Activated effector memory CD4-positive, alpha-beta T cell treated with Interleukin-2 at 50 U/mL for 16 hours (primary cell): ENCODE data around the gene NMRAL1.

Source experiments
- DNase-seq: peaks from one replicate; pipeline ENCODE4 v3.0.0-alpha.2; 2020

NMRAL1 gene

DNA sequence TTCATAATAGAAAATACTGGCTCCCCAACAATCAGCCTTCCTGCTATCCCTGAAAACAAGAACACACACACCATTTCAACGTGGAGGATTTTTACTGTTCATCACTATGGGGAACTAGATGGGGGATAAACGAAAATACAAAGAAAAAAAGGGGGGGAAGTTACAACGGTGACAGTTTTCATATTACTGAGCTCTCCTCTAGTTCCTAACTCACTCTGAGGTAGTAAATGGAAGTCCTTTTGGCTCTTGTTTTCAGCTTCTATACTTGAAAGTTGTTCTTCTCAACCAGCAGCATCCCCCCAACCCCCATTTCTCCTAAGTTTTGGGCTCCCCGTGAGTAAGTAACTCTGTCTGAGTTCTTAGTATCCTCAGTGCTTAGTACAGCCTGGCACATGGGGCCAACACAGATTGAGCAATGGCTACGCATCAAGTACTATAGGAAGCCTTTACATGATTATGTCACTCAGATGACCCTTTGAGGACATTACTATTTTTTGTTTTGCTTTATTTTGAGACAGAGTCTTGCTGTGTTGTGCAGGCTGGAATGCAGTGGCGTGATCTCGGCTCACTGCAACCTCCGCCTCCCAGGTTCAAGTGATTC, 53.8 kb downstream of the NMRAL1 start:
- DNase-seq, result no peak

DNA sequence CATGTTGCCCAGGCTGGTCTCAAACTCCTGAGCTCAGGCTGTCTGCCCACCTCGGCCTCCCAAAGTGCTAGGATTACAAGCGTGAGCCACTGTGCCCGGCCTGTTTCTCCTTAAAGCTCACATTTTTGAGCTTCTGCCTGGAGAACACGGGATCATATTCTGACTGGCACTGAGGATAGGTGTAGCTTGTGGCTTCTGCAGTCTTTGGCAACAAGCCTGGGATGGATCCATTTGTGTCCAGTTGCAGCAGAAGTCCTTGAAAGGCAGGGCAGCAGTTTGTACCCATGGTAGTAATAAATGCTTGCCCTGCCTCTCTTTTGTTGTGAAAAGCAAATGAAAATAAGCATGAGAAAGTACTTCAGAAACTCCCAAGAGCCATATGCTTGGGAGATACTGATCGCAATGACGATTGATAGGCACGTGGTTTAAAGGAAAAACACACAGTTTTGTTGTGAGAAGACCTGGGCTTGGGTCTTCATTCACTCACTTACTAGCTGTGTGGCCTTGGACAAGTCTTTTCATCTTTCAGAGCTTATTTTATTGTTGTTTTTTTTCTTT, 54.9 kb downstream of the NMRAL1 start:
- DNase-seq, result no peak

DNA sequence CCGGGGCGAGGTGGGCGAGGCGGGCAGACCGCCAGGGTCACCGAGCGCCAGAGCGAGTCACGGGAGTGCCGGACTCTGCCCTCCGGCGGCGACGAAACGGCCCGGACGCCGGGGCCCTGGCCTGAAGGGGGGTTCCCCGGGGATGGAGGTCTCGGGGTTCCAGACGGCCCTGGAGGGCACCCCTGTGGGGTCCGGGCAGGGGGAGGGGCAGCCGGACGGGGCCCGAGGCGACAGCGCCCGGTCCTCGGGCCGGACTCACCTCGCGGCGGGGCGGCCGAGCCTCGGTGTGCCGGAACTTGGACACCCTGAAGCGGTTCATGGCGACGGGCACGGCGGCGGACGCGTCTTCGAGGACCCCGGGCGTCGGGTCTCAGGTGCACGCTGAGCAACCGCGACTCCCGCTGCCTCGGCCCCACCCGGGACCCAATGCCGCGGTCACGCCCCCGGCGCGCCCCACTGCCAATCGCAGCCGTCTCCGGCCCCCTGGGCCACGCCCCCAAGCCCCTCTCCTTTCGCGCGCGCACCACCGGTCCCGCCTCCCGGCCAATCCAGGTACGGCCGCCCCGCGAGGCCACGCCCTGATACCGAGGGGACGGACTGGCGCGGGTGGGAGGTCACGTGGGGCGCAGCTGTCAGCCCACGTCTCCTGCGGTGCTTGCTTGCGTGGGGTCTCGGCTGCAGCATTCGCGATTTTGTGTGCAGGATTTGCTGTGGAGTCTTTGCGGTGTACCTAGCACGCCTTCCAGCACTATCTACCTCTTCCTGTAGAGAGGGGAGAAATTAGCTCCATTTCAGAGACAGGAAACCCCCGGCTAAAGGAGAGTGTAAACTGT, 58.0 kb downstream of the NMRAL1 start, which contains the start of gene CORO7:
Gene CORO7 (minus strand): TSS at position 397 of the 833 bp plus-strand sequence. CDS start 78 bp downstream, at position 319.
- DNase-seq, result peak; percentile 99

- peak; percentile 65 for DNase-seq
Measured at GRCh38 chr16:4415538-4416199, 58.8 kb downstream of the NMRAL1 start.

DNA sequence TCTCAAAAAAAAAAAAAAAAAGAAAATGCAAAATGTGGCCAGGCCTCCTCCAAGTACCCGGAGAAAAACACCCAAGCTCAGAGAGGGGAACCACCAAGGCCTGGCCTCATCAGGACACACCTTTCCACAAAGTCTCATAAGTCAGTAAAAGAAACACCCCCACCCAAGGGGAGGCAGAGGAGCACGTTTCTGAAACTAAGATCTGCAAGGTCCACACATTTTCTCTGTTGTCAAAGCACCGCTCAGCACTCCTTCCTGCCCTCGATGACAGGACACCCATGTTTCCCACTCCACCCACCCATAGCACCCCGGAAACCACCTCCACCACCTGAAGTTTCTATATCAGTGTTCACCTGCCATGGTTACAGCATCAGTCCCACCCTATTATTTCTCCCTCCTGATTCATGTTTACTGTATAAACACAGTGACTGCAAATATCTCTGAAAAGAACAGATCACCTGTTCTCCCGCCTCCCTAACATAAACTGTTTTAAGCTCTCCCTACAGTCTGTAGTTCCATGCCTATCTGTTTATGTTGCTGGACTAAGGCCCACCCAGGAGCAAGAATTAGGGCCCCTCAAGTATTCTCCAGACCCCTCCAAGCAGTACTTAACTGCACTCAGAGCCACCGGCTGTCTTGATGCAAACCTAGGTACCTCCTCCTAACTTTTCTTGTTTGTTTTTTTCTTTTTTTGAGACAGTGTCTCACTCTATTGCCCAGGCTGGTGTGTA, 60.1 kb downstream of the NMRAL1 start:
- peak; percentile 75 for DNase-seq

DNA sequence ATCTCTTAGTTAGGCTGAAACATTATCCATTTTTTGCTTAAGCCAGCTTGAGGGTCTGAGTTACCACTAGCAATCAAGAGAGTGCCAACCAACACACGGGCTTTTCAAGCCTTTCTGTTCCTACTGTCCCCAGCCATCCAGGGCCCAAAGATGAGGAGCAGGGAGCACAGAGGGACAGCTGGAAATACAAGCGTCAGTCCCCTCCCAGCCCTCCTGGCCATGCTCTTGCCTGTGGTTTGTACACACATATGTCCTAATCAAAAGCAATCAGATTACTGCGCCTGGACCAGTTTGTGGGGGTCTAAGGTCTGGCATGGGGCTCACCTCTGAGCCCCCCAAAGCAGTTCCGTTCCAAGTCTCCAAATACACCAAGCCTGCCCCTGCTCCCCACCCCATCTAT, 61.6 kb downstream of the NMRAL1 start:
- DNase-seq, result no peak

DNA sequence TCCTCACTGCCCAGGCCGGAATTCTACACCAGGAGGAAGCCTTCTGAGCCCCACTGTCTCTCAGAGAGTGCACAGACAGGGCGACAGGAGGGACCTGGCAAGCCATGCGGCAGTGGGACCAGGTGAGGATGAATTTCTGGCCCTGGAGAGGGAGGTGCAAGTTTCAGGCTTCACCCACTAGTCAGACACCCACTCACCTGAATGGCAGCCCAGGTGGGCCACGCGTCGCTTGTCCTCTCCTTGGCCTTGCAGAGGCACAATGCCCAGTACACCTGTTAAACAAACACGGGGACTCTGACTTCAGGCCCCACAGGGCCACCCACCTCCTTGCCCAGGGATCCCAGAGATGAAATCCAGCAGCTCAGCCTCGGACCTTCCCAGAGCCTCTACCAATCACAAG, 62.3 kb downstream of the NMRAL1 start:
- DNase-seq, result no peak
